ENCODE data around the gene NUMA1. TPM values are rescaled to one million over a fixed set of nuclear protein-coding genes. Genes with fewer than 3 reads are reported as not detected.
A peak's percentile ranks its signal among the peaks of the same experiment; 100 is the strongest.

The NUMA1 gene
- polyA plus RNA-seq, 3 donors: 4.1 to 91.2 (median 12.4) TPM

DNA sequence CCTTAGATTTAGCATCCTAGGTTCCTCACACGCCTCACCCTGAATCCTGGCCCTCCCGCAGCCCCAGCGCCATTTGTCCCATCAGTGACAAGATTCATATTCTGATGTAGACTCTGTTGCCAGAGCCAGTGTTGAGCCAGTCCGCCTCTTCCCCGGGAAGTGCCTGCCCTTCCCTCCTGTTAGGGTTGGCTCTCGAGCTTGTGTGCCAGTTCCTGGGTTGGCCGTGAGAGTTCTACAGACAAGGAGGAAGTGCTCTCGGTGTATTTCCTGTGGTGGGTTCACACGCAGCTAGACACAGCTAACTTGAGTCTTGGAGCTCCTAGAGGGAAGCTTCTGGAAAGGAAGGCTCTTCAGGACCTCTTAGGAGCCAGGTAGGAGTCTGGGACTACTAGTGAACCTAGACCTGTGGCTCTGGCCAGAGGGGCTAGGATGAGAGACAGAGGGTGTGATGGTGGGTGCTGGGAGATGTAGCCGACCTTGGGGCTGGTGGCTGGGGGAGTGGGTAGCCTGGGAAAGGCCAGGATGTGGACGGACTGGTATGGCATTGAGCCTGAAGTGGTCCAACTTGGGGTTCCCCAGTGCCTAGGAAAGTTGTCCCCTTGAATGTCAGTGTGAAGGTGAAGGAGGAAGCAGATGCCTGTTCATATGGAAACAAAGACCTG is 81.6 kb downstream of the NUMA1 start, which contains the start of gene IL18BP:
IL18BP (plus strand) TSS at position 261 of the 662 bp plus-strand sequence. CDS start 1,076 bp downstream, outside the sequence.
- Histone ChIP-seq H3K36me3 (replicated peaks in 1 of 2; ENCODE audit: control insufficient read depth in 1 of 2, insufficient read depth in 2 of 2, low read length in 2 of 2) (peaks cover 32 to 41% of the 10 kb centered on the region in 2 donors), H3K79me2 (ENCODE audit: insufficient read depth, low read length) (no peaks in the 10 kb centered on the region), H3K9me3 (replicated peaks in 1 of 2; ENCODE audit: control insufficient read depth in 1 of 2, insufficient read depth in 1 of 2, low read length in 2 of 2) (no peaks in the 10 kb centered on the region), H3K4me1 (ENCODE audit: control insufficient read depth in 1 of 2, insufficient read depth in 2 of 2, low read length in 2 of 2) (peaks cover 36 to 38% of the 10 kb centered on the region in 2 donors), H3K27me3 (ENCODE audit: control insufficient read depth in 2 of 2, insufficient read depth in 2 of 2, low read length in 2 of 2) (no peaks in the 10 kb centered on the region), H3K4me3 (replicated peaks in 1 of 3; ENCODE audit: low read depth in 2 of 3, low read length in 3 of 3) (peak within 1 kb of the TSS in 2 of 3 experiments; percentile 30 to 60), H3K27ac (ENCODE audit: low read depth in 1 of 2, low read length in 2 of 2) (peak within 1 kb of the TSS; percentile 86 to 94), H2AFZ (ENCODE audit: insufficient read depth, low read depth, low read length, poor library complexity, severe bottlenecking) (peak within 1 kb of the TSS; percentile 13), H3K4me2 (replicated peaks; ENCODE audit: extremely low read depth, low read length, poor library complexity, severe bottlenecking) (peak within 1 kb of the TSS; percentile 61), H3K9ac (ENCODE audit: insufficient read depth, low read length, poor library complexity, severe bottlenecking) (peak within 1 kb of the TSS; percentile 63), H4K20me1 (ENCODE audit: insufficient read depth, low read length) (peaks cover 8% of the 10 kb centered on the region)
- WGBS (ENCODE audit: insufficient coverage): 46% methylated on average over 8 of the region's 11 CpGs
- peaks cover 0 to 3% (median 2%) of the 10 kb centered on the region in 3 donors for H3K27me3 Mint-ChIP-seq (ENCODE audit: low read depth in 3 of 3)
- H3K4me3 Mint-ChIP-seq: peak within 1 kb of the TSS; percentile 78 to 94
- H3K36me3 Mint-ChIP-seq: peaks cover 57 to 67% of the 10 kb centered on the region in 2 donors
- TF ChIP-seq, protein P1, sequence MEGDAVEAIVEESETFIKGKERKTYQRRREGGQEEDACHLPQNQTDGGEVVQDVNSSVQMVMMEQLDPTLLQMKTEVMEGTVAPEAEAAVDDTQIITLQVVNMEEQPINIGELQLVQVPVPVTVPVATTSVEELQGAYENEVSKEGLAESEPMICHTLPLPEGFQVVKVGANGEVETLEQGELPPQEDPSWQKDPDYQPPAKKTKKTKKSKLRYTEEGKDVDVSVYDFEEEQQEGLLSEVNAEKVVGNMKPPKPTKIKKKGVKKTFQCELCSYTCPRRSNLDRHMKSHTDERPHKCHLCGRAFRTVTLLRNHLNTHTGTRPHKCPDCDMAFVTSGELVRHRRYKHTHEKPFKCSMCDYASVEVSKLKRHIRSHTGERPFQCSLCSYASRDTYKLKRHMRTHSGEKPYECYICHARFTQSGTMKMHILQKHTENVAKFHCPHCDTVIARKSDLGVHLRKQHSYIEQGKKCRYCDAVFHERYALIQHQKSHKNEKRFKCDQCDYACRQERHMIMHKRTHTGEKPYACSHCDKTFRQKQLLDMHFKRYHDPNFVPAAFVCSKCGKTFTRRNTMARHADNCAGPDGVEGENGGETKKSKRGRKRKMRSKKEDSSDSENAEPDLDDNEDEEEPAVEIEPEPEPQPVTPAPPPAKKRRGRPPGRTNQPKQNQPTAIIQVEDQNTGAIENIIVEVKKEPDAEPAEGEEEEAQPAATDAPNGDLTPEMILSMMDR (IDR thresholded peaks at IDR 0.05): no peak
- H3K4me1 Mint-ChIP-seq: peaks cover 39% of the 10 kb centered on the region
- peaks cover 0 to 4% (median 0%) of the 10 kb centered on the region in 7 donors for H3K9me3 Mint-ChIP-seq
- intact Hi-C loops (cut with micrococcal nuclease): no loop called here
- peak; percentile 89 to 96 (median 93) for DNase-seq
- peak within 1 kb of the TSS; percentile 96 to 99 (median 98) for H3K27ac Mint-ChIP-seq

DNA sequence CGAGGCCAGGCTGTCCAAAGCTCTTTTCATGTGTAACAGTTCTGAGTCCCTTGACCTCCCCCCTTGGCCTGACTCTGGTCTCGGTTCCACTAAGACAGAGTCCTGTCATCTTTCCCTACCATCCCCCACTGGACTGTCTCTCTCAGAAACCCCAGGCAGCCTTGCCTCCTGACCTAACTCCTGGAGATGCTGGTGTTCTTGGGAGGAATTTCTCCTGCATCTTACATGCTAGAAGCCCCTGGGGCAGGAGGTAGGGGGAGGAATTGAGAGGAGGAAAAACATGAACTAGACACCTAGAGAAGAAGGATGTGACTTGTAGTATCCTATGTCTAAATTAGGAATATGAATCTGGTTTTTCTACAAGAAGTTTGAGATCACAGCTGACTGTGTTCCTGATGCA is 82.3 kb downstream of the NUMA1 start:
- peaks cover 8% of the 10 kb centered on the region for H4K20me1 ChIP-seq (ENCODE audit: insufficient read depth, low read length)
- H3K9me3 ChIP-seq (replicated peaks in 1 of 2; ENCODE audit: control insufficient read depth in 1 of 2, insufficient read depth in 1 of 2, low read length in 2 of 2): no peaks in the 10 kb centered on the region
- peaks cover 42 to 45% of the 10 kb centered on the region in 2 donors for H3K4me1 ChIP-seq (ENCODE audit: control insufficient read depth in 1 of 2, insufficient read depth in 2 of 2, low read length in 2 of 2)
- H3K79me2 ChIP-seq (ENCODE audit: insufficient read depth, low read length): no peaks in the 10 kb centered on the region
- TF ChIP-seq, protein P1 (IDR thresholded peaks at IDR 0.05): no peak
- DNase-seq: no peak
- H3K36me3 ChIP-seq (replicated peaks in 1 of 2; ENCODE audit: control insufficient read depth in 1 of 2, insufficient read depth in 2 of 2, low read length in 2 of 2): peaks cover 25 to 34% of the 10 kb centered on the region in 2 donors
- Mint-ChIP-seq H3K9me3 (peaks cover 0 to 4% (median 0%) of the 10 kb centered on the region in 7 donors), H3K27ac (peak overlapping the region; percentile 96 to 99 (median 98)), H3K27me3 (ENCODE audit: low read depth in 3 of 3) (peaks cover 0 to 3% (median 3%) of the 10 kb centered on the region in 3 donors), H3K36me3 (peaks cover 54 to 60% of the 10 kb centered on the region in 2 donors), H3K4me3 (peak overlapping the region in 1 of 2 donors; percentile 94), H3K4me1 (peaks cover 47% of the 10 kb centered on the region)
- H2AFZ ChIP-seq (ENCODE audit: insufficient read depth, low read depth, low read length, poor library complexity, severe bottlenecking): no peak overlapping the region
- H3K4me3 ChIP-seq (replicated peaks in 1 of 3; ENCODE audit: low read depth in 2 of 3, low read length in 3 of 3): peak overlapping the region in 1 of 3 experiments; percentile 60
- H3K9ac ChIP-seq (ENCODE audit: insufficient read depth, low read length, poor library complexity, severe bottlenecking): peak overlapping the region; percentile 63
- intact Hi-C loops (cut with micrococcal nuclease): no loop called here
- no peaks in the 10 kb centered on the region for H3K27me3 ChIP-seq (ENCODE audit: control insufficient read depth in 2 of 2, insufficient read depth in 2 of 2, low read length in 2 of 2)
- H3K4me2 ChIP-seq (replicated peaks; ENCODE audit: extremely low read depth, low read length, poor library complexity, severe bottlenecking): peak overlapping the region; percentile 61
- WGBS (ENCODE audit: insufficient coverage): 100% methylated on average over 1 of the region's 2 CpGs
- peak overlapping the region; percentile 86 to 94 for H3K27ac ChIP-seq (ENCODE audit: low read depth in 1 of 2, low read length in 2 of 2)
